ENCODE data around the gene IFNA5.

DNA sequence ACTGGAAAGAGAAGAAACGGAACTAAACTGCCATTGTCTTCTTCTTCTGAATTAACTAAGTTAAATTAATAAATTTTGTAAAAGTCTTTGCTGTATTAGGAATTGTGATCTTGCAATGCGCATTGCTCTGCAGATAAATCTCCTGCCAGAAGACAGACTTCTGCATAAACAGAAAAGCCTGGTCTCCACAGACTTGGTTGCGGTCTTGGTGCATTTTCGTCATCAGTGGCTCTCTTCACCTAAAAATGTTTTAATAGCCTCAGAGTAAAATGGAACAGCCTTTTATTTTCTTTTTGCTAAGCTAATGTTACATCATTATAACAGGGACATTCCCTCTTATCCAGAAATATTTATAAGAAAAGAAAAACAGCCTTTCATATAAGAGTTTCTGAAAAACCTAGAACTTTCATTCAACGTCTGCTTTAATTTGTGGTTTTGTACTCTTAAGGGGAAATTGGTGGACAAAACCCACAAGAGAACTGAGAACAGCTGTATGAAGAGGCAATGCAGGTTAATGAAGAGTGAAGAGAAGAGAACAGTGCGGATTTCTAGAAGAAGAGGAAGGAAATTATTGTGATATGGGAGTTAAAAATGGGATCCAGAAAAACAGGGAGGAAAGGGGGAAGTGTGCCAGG lies 10.1 kb downstream of the IFNA5 start:
- TF ChIP-seq, protein P1, sequence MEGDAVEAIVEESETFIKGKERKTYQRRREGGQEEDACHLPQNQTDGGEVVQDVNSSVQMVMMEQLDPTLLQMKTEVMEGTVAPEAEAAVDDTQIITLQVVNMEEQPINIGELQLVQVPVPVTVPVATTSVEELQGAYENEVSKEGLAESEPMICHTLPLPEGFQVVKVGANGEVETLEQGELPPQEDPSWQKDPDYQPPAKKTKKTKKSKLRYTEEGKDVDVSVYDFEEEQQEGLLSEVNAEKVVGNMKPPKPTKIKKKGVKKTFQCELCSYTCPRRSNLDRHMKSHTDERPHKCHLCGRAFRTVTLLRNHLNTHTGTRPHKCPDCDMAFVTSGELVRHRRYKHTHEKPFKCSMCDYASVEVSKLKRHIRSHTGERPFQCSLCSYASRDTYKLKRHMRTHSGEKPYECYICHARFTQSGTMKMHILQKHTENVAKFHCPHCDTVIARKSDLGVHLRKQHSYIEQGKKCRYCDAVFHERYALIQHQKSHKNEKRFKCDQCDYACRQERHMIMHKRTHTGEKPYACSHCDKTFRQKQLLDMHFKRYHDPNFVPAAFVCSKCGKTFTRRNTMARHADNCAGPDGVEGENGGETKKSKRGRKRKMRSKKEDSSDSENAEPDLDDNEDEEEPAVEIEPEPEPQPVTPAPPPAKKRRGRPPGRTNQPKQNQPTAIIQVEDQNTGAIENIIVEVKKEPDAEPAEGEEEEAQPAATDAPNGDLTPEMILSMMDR (IDR thresholded peaks at IDR 0.05): no peak
- TF ChIP-seq EZH2 (IDR thresholded peaks at IDR 0.05; ENCODE audit: borderline replicate concordance, insufficient read depth, low read depth, low read length, poor library complexity, severe bottlenecking): no peak
